ENCODE data around the gene RNF19B. TPM values are rescaled to one million over a fixed set of nuclear protein-coding genes. Genes with fewer than 3 reads are reported as not detected.

RNF19B gene
- total RNA-seq: 41.3 TPM

DNA sequence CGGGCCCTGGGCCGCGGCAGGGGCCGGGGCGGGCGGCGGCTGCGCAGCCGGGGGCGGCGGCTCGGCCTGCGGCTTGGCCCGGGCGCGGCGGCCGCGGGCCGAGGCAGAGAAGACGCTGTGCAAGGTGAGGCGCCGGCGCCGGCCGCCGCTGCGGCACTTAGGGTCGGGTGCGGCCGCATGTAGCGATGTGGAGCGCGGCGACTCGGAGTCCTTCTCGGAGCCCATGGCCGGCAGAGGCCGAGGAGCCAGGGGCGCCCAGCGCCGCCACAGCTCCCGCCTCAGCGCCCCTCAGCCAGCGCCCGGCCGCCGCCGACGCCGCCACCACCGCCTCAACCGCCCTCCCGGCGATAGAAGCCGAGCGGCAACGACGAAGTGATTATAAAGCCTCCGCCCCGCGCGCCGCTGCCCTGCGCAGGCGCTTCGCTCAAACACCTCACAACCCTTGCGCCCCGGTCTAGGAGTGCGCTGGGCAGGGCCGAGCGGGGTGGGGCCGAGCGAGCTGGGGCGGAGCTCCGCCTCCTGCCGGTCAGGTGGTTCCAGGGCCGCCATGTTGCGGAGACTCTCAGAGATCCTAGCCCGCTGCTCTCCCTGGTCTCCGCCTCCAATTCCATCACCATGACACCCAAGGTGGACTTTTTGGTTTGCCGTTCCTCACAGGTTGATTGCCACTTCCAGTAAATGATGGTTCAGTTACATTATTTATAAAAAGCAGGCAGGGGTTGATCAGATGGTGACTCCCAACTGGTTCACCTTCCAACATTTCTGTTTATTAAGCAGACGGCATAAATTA is at the start of gene RNF19B:
RNF19B (minus strand) TSS at position 349 of the 790 bp plus-strand sequence; CDS start at position 225, 124 bp downstream.

GRCh38 chr1:32900956-32901822 is 63.4 kb downstream of the RNF19B start, which contains the start of gene TMEM54:
TSS of gene TMEM54 (minus strand) at chr1:32901389. CDS start at chr1:32901238, 151 bp downstream.

Other genes starting within 250 kb of the RNF19B start
- gene YARS1, start 147.5 kb downstream of the RNF19B start, total RNA-seq: 56.5 TPM
- gene S100PBP, start 147.2 kb downstream of the RNF19B start, total RNA-seq: 59.3 TPM
- 30.2 TPM for gene FNDC5, start 93.9 kb downstream of the RNF19B start, total RNA-seq
- gene HPCA, start 78.3 kb downstream of the RNF19B start, total RNA-seq: 83.5 TPM
- gene TMEM54, start 63.4 kb downstream of the RNF19B start, total RNA-seq: 4.4 TPM
- gene AK2, start 72.1 kb upstream of the RNF19B start, total RNA-seq: 46.8 TPM
- 14.1 TPM for gene AZIN2, start 116.3 kb upstream of the RNF19B start, total RNA-seq
- 4.6 TPM for gene TRIM62, start 217.2 kb upstream of the RNF19B start, total RNA-seq